NT2/D1 (cell line): ENCODE data around the gene NSMCE1.
A peak's percentile ranks its signal among the peaks of the same experiment; 100 is the strongest.
"Not testable (repeated sequence)": the region's sequence is repeated elsewhere in the genome, so short reads cannot be mapped to it uniquely, and the experiment has no call there.

Experiments
- DNase-seq: peaks from one replicate; pipeline ENCODE4 v3.0.0-alpha.2; 2011; ENCODE audit warnings: low read depth, low spot score
- H3K27me3 ChIP-seq: 2 replicates; pipeline ENCODE4 v1.6.0; 2011; ENCODE audit warnings: mild to moderate bottlenecking; ENCODE audit not compliant: insufficient read length, insufficient read depth
- H3K36me3 ChIP-seq: 2 replicates; pipeline ENCODE4 v1.6.1; 2011; ENCODE audit warnings: mild to moderate bottlenecking, low read length, mixed read lengths; ENCODE audit not compliant: insufficient read depth, insufficient read length
- H3K4me1 ChIP-seq: 2 replicates; pipeline ENCODE4 v1.5.1; 2011; ENCODE audit not compliant: insufficient read depth, insufficient read length
- H3K4me3 ChIP-seq: 2 replicates; pipeline ENCODE4 v1.5.1; 2011; ENCODE audit warnings: low read depth; ENCODE audit not compliant: insufficient read length
- H3K9ac ChIP-seq: 2 replicates; pipeline ENCODE4 v1.6.0; 2011; ENCODE audit warnings: low read depth; ENCODE audit not compliant: insufficient read length
- H3K9me3 ChIP-seq: 2 replicates; pipeline ENCODE4 v1.5.1; 2011; ENCODE audit warnings: mild to moderate bottlenecking, low read length; ENCODE audit not compliant: insufficient read depth
- SUZ12 ChIP-seq: IDR thresholded peaks from 2 replicates; pipeline ENCODE4 v1.6.1; 2011; ENCODE audit not compliant: insufficient read length, insufficient read depth; ENCODE audit errors: extremely low read depth
- YY1 ChIP-seq: IDR thresholded peaks from 2 replicates; pipeline ENCODE4 v1.6.1; 2011; ENCODE audit not compliant: insufficient read length, insufficient read depth
- ZNF274 ChIP-seq: IDR thresholded peaks from 2 replicates; pipeline ENCODE4 v1.6.1; 2011; ENCODE audit warnings: mild to moderate bottlenecking, low read depth, low read length

Gene NSMCE1

DNA sequence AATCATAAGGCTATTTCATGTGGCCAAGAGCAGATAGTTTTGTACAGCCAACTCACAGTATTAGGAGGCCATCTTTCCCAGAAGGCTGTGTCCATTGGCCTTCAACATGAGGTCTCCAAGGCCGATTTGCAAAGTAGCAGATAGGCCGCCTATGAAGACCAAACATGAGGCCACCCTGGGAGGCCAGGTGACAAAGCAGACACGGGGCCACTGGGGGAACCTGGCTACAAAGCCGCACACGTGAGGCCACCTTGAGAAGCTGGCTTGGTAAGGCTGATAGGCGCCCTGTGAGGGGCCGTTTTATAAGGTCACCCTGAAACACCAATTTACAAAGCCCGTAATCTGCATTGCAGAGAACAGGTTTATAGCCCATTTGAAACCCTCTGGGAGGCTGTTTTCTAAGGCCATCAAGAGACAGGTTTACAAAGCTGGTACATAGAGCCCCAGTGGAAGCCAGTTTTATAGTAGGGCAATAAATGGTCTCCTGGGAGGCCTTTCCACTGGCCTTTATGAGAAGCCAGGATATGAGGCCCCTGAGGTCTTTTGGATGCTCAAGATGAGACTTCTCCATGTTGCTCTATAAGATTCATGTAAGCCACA, 60.4 kb downstream of the NSMCE1 start:
- H3K27me3 ChIP-seq, result no peaks in the 10 kb centered on the region
- peaks cover 44% of the 10 kb centered on the region for H3K36me3 ChIP-seq
- H3K4me1 ChIP-seq, result no peaks in the 10 kb centered on the region
- no peaks in the 10 kb centered on the region for H3K9me3 ChIP-seq
- H3K9ac ChIP-seq, result no peak overlapping the region
- no peak for TF ChIP-seq SUZ12
- no peak for TF ChIP-seq ZNF274
- TF ChIP-seq YY1, result no peak
- no peak for DNase-seq
- H3K4me3 ChIP-seq, result no peak overlapping the region

DNA sequence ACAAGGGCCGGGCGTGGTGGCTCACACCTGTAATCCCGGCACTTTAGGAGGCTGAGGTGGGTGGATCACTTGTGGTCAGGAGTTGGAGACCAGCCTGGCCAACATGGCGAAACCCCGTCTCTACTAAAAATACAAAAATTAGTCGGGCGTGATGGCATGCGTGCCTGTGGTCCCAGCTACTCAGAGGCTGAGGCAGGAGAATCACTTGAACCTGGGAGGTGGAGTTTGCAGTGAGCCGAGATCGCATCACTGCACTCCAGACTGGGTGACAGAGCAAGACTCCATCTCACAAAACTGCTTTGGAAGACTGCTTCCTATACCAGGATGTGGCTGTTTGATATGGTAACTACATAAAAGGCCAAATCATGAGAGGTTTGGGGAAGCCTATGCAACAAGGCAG, 61.5 kb downstream of the NSMCE1 start:
- not testable (repeated sequence) for DNase-seq, H3K27me3 ChIP-seq, H3K9ac ChIP-seq, H3K4me3 ChIP-seq, H3K9me3 ChIP-seq, H3K4me1 ChIP-seq
- H3K36me3 ChIP-seq, result peaks cover 37% of the 10 kb centered on the region

DNA sequence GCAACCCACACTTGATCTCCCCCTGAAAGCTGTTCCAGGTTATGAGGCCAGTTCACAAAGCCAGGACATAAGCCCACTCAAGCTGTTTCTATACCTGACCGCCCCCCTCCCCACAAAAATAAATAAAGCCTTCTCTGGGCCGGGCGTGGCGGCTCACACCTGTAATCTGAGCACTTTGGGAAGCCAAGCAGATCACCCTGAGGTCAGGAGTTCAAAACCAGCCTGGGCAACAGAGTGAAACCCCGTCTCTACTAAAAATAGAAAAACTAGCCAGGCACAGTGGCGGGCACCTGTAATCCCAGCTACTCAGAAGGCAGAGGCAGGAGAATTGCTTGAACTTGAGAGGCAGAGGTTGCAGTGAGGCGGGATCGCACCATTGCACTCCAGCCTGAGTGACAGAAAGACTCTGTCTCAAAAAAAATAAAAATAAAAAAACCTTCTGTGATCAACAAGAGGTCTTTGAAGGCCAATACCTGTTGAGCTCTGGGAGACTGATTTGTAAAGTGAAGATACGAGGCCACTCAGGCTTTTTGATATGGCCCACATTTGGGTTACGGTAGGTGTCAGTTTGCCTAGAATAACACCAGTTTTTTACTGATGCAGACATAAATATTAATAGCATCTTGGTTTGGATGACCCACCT, 63.0 kb downstream of the NSMCE1 start:
- H3K9me3 ChIP-seq, result no peaks in the 10 kb centered on the region
- H3K4me3 ChIP-seq, result no peak overlapping the region
- H3K27me3 ChIP-seq, result no peaks in the 10 kb centered on the region
- H3K36me3 ChIP-seq, result peaks cover 24% of the 10 kb centered on the region
- H3K9ac ChIP-seq, result no peak overlapping the region
- no peaks in the 10 kb centered on the region for H3K4me1 ChIP-seq
- TF ChIP-seq SUZ12 (no peak), YY1 (no peak), ZNF274 (no peak)
- DNase-seq, result no peak

DNA sequence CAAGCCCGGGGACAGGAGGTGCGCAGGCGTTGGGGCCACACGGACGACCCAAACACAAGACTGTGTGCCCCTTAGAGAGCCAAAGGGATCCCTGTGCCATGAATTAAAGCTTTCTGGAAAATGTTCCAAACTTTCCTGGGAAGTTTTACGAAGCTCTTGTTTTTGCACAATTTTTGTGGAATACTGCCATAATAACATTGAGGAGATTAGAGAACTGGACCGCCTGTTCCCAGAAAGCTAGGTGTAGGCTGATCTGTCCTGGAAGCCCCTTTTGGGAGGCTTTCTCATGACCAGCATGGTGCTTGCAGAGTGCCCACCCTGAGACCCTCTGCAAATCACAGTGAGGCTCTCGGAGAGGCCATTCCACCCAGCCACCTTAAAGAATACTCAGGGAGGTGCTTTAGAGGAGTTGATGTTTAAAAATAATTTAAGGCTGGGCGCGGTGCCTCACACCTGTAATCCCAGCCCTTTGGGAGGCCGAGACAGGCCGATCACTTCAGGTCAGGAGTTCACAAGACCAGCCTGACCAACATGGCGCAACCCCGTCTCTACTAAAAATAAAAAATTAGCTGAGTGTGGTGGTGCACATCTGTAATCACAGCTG, 64.2 kb downstream of the NSMCE1 start:
- H3K4me3 ChIP-seq, result peak overlapping the region; percentile 72
- H3K9ac ChIP-seq, result peak overlapping the region; percentile 95
- H3K36me3 ChIP-seq, result peaks cover 17% of the 10 kb centered on the region
- no peak for DNase-seq
- H3K9me3 ChIP-seq, result no peaks in the 10 kb centered on the region
- no peak for TF ChIP-seq SUZ12
- no peak for TF ChIP-seq ZNF274
- no peak for TF ChIP-seq YY1
- no peaks in the 10 kb centered on the region for H3K4me1 ChIP-seq
- no peaks in the 10 kb centered on the region for H3K27me3 ChIP-seq

DNA sequence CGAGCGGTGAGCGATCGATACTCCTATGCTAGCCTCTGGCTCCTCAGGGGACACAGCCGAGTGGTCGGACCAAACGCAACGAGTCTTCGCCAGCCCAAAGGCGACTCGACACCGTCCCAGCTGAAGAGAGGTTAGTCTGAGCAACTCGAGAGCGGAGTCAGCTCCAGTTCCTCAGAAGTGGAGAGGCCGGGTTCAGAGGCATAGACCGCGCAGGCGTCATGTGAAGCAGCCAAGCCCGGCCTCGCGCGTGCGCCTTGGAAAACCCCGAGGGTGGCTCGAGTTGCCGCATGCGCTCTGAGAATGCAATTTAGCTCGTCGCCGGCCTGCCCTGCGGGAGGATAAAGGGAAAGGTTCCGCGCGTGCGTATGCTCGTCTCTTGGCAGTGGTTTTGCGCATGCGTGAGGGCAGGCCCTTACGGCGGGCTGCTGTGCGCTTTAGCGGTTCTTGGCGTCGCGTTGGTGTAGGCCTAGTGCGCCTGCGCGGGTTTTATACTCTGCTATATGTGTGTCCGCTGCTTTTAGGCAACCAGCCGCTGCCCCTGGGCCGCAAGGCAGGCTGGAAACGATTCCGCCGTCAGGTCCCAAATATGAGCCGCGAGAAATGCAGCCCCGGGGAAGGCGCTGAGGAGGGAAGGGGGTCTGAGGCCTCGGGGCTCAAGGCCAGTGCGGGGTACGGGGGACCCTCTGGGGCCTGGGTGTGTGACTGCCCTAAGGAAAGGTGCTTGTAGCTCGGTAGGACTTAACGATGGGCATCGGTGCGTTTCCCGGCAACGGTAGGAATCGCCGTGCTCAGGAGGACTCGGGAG, 64.9 kb downstream of the NSMCE1 start, which contains the start of gene KDM8:
Gene KDM8, plus strand, starts transcription at position 20 of the 805 bp plus-strand sequence. CDS start 6,598 bp downstream, outside the sequence.
- peak; percentile 98 for DNase-seq
- Histone ChIP-seq H3K4me3 (peak within 1 kb of the TSS; percentile 72), H3K9ac (peak within 1 kb of the TSS; percentile 95), H3K4me1 (no peaks in the 10 kb centered on the region), H3K9me3 (no peaks in the 10 kb centered on the region), H3K36me3 (peaks cover 17% of the 10 kb centered on the region), H3K27me3 (no peaks in the 10 kb centered on the region)
- TF ChIP-seq SUZ12, result no peak
- TF ChIP-seq YY1, result no peak
- no peak for TF ChIP-seq ZNF274

DNA sequence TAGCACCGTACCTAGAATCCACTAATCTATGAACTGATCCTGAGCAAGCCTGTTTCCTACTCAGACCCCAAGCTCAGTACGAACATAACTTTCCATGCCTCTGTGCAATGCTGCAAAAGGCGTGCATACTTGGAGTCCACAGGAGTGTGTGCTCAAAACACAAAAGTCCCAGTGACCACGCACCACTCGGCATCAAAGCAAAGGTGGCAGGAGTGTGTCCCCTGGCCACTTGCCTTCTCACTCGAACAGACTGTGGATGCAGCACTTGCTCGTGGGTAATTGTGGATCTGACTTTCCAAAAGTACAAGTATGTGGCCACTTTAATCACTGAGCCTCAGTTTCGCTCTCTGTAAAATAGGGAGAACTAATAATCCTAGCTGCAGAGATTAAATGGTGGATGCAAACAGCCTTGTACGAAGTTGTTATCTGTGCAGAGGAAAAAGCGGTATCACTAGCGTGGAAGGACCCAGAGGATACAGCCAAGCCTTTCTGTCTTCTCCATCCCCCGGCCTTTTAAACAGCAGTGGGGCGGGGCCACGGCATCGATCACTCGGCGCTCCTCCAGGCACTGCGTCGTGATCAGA, 65.6 kb downstream of the NSMCE1 start:
- TF ChIP-seq ZNF274 (no peak), SUZ12 (no peak), YY1 (no peak)
- Histone ChIP-seq H3K9ac (peak overlapping the region; percentile 95), H3K27me3 (no peaks in the 10 kb centered on the region), H3K36me3 (peaks cover 10% of the 10 kb centered on the region), H3K9me3 (no peaks in the 10 kb centered on the region), H3K4me1 (no peaks in the 10 kb centered on the region), H3K4me3 (peak overlapping the region; percentile 72)
- peak; percentile 82 for DNase-seq

DNA sequence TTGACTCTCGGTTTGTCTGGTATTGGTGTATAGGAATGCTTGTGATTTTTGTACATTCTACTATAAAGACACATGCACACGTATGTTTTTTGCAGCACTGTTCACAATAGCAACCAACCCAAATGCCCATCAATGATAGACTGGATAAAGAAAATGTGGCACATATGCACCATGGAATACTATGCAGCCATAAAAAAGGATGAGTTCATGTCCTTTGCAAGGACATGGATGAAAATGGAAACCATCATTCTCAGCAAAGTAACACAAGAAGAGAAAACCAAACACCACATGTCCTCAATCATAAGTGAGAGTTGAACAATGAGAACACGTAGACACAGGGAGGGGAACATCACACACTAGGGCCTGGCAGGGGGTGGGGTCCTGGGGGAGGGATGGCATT, 67.7 kb downstream of the NSMCE1 start:
- not testable (repeated sequence) for H3K9me3 ChIP-seq, DNase-seq, H3K36me3 ChIP-seq, H3K4me1 ChIP-seq, H3K9ac ChIP-seq, H3K27me3 ChIP-seq, H3K4me3 ChIP-seq
